ENCODE measurements around the gene KLF17. TPM values are rescaled to one million over a fixed set of nuclear protein-coding genes. Genes with fewer than 3 reads are reported as not detected.

Gene KLF17, protein sequence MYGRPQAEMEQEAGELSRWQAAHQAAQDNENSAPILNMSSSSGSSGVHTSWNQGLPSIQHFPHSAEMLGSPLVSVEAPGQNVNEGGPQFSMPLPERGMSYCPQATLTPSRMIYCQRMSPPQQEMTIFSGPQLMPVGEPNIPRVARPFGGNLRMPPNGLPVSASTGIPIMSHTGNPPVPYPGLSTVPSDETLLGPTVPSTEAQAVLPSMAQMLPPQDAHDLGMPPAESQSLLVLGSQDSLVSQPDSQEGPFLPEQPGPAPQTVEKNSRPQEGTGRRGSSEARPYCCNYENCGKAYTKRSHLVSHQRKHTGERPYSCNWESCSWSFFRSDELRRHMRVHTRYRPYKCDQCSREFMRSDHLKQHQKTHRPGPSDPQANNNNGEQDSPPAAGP
- not detected for total RNA-seq

DNA sequence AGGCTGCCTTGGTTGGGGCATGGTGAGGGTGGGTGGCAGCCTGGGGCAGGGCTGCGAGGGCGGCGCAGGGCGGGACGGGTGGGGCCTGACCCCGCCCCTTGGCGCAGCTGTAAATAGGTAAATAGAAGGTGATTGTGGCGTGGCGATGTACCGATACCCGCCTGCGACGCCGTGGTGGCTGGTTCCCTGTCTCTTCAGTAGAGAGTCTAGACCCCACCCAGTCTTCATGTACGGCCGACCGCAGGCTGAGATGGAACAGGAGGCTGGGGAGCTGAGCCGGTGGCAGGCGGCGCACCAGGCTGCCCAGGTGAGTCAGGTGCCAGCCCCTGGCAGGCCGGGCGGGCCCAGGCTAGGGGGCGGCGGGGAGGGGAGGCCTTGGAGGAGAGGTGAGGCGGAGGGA lies at the start of gene KLF17:
Gene KLF17 (plus strand): TSS at position 140 of the 400 bp plus-strand sequence. CDS start 87 bp downstream, at position 227.
- intact Hi-C loops (cut with micrococcal nuclease) = no loop called here

DNA sequence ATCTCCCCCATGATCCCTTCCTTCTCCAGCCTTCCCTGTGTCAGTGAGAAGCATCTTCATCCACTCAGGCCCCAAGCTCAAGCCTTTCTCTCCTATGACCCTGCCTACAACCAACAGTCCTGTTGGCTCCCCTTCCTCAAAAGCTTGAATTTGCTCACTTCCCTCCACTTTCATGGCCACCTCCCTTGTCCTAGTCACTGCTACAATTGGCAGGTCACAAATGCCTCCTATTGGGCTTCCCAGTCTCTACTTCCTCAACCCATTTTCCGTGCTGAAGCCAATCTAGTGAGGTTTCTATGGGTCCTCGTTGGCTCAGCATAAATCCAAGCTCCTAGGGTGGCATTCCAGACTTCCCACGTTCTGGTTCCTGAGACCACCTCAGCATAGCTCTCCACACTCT lies 47.2 kb upstream of the KLF17 start:
- H3K27me3 Mint-ChIP-seq (ENCODE audit: low read depth) = peaks cover 15% of the 10 kb centered on the region
- intact Hi-C loops (cut with micrococcal nuclease) = no loop called here
- H3K9me3 Mint-ChIP-seq = no peaks in the 10 kb centered on the region
- H3K4me1 Mint-ChIP-seq (ENCODE audit: low read depth) = peaks cover 2% of the 10 kb centered on the region
- no peak overlapping the region for H3K4me3 Mint-ChIP-seq
- no peak overlapping the region for H3K27ac Mint-ChIP-seq
- DNase-seq = no peak
- CTCF ChIA-PET = interaction anchor here (0.6 to 1.4 kb wide), 3 partner anchors 46 to 137 kb away, joined by 3 to 4 read pairs (median 3); no protein-coding TSS in a partner anchor
- H3K36me3 Mint-ChIP-seq (ENCODE audit: low read depth) = no peaks in the 10 kb centered on the region

More for the DNA sequence above, at the start of gene KLF17:
- Mint-ChIP-seq H3K36me3 (ENCODE audit: low read depth) (no peaks in the 10 kb centered on the region), H3K4me3 (no peak within 1 kb of the TSS), H3K4me1 (ENCODE audit: low read depth) (no peaks in the 10 kb centered on the region), H3K27ac (no peak within 1 kb of the TSS), H3K27me3 (ENCODE audit: low read depth) (peaks cover 6% of the 10 kb centered on the region), H3K9me3 (no peaks in the 10 kb centered on the region)
- no peak for DNase-seq
- CTCF ChIA-PET = no interaction called here

DNA sequence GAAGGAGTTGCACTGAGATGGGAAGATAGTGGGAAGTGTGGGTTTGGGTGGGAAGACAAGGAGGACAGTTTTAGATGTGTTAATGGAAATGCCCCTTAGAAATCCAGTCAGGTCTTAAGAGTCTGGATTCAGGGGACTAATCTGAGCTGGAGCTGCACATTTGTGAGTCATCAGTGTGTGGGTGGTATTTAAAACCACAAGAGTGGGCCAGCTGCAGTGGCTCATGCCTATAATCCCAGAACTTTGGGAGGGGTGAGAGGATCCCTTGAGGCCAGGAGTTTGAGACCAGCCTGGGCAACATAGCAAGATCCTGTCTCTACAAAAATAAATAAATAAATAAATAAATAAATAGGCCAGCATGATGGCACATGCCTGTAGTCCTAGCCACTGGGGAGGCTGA lies 46.4 kb upstream of the KLF17 start:
- Mint-ChIP-seq H3K27ac (no peak overlapping the region), H3K27me3 (ENCODE audit: low read depth) (peaks cover 15% of the 10 kb centered on the region), H3K4me3 (no peak overlapping the region), H3K9me3 (no peaks in the 10 kb centered on the region), H3K36me3 (ENCODE audit: low read depth) (no peaks in the 10 kb centered on the region), H3K4me1 (ENCODE audit: low read depth) (peaks cover 2% of the 10 kb centered on the region)
- CTCF ChIA-PET = interaction anchor here (0.7 kb wide), 1 partner anchor 93 kb away, joined by 3 read pairs; no protein-coding TSS in a partner anchor
- no peak for DNase-seq
- intact Hi-C loops (cut with micrococcal nuclease) = no loop called here

DNA sequence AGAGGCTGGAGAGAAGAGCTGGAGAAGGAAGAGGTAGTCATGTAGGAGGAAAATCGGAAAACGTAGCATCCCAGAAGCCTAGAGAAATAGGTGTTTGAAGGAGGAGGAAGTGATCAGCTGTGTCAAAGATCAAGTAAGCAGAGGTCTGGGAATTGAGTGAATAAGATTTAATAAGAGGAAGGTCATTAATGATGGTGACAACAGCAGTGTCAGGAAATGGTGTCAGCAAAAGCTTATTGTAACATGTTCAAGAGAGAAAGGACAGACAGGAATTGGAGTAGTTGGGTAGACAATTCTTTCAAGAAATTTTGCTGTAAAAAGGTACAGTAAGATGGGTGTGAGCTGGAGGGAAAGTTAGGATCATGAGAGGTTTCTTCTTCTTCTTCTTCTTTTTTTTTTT lies 45.8 kb upstream of the KLF17 start:
- DNase-seq = no peak
- Mint-ChIP-seq H3K27ac (no peak overlapping the region), H3K9me3 (no peaks in the 10 kb centered on the region), H3K27me3 (ENCODE audit: low read depth) (peaks cover 11% of the 10 kb centered on the region), H3K36me3 (ENCODE audit: low read depth) (no peaks in the 10 kb centered on the region), H3K4me3 (no peak overlapping the region), H3K4me1 (ENCODE audit: low read depth) (peaks cover 2% of the 10 kb centered on the region)
- intact Hi-C loops (cut with micrococcal nuclease) = no loop called here
- CTCF ChIA-PET = no interaction called here

DNA sequence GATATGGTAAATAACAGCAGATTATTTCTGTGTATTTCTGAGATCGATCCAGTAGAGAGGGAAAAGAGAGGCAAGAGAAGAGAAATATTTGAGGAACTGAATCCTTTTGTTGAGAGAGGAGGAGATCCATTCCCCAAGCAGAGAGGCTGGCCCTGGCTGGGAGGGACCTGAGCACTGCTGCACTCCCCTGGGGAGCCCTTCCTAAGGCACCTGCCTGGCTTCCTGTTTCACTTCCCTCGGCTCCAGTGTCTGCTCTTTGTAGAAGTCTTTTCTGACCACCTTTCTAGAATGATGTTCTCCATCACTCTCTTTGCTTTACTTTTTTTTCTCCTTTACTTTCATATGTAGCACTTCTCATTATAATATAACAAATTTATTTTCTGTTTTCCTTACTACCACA lies 45.1 kb upstream of the KLF17 start:
- H3K9me3 Mint-ChIP-seq = no peaks in the 10 kb centered on the region
- no peak for DNase-seq
- intact Hi-C loops (cut with micrococcal nuclease) = no loop called here
- H3K36me3 Mint-ChIP-seq (ENCODE audit: low read depth) = no peaks in the 10 kb centered on the region
- no peak overlapping the region for H3K4me3 Mint-ChIP-seq
- CTCF ChIA-PET = no interaction called here
- peaks cover 2% of the 10 kb centered on the region for H3K4me1 Mint-ChIP-seq (ENCODE audit: low read depth)
- H3K27me3 Mint-ChIP-seq (ENCODE audit: low read depth) = peaks cover 11% of the 10 kb centered on the region
- no peak overlapping the region for H3K27ac Mint-ChIP-seq

DNA sequence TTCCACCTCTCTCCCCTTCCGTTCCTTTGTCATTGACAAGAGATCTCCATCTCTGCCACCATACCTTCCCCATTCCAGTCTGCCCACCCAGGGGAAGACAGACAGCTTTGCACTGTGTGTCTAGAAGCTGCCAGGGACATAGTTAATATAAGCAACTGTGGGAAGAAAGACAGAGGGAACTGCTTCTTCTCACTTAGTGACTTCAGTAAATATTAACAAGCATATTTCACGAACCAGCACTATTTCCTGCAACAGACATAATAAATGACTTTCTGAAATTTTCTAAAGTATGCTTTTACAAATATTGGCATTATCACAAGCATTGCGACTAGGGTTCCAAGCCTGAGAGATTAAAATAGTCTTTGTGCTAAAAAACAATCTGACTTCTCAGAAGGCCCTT lies 44.2 kb upstream of the KLF17 start:
- no peak overlapping the region for H3K4me3 Mint-ChIP-seq
- H3K36me3 Mint-ChIP-seq (ENCODE audit: low read depth) = no peaks in the 10 kb centered on the region
- intact Hi-C loops (cut with micrococcal nuclease) = no loop called here
- DNase-seq = no peak
- H3K4me1 Mint-ChIP-seq (ENCODE audit: low read depth) = peaks cover 2% of the 10 kb centered on the region
- peaks cover 9% of the 10 kb centered on the region for H3K27me3 Mint-ChIP-seq (ENCODE audit: low read depth)
- H3K9me3 Mint-ChIP-seq = no peaks in the 10 kb centered on the region
- no peak overlapping the region for H3K27ac Mint-ChIP-seq
- CTCF ChIA-PET = no interaction called here

DNA sequence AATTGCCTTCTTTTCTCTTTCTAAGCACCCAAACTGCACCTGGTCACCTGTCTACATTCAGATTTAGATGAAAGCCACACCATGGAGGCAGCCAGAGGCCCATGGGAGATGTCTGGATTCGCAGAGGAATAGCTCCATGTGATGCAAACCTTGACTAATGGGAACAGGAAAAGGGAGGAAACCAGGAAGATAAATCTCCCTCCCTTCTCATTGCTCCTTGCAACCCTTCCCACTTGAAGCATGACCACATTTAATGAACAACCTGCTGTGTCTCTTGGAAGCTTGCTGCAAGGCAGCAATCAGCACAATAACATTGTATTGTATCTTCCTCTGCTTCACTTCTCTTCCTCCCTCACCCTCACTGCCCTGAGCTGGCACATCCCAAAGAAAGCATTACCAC lies 42.6 kb upstream of the KLF17 start:
- CTCF ChIA-PET = no interaction called here
- H3K27me3 Mint-ChIP-seq (ENCODE audit: low read depth) = peaks cover 4% of the 10 kb centered on the region
- H3K27ac Mint-ChIP-seq = no peak overlapping the region
- DNase-seq = no peak
- peaks cover 2% of the 10 kb centered on the region for H3K4me1 Mint-ChIP-seq (ENCODE audit: low read depth)
- intact Hi-C loops (cut with micrococcal nuclease) = no loop called here
- no peaks in the 10 kb centered on the region for H3K36me3 Mint-ChIP-seq (ENCODE audit: low read depth)
- H3K4me3 Mint-ChIP-seq = no peak overlapping the region
- H3K9me3 Mint-ChIP-seq = no peaks in the 10 kb centered on the region

DNA sequence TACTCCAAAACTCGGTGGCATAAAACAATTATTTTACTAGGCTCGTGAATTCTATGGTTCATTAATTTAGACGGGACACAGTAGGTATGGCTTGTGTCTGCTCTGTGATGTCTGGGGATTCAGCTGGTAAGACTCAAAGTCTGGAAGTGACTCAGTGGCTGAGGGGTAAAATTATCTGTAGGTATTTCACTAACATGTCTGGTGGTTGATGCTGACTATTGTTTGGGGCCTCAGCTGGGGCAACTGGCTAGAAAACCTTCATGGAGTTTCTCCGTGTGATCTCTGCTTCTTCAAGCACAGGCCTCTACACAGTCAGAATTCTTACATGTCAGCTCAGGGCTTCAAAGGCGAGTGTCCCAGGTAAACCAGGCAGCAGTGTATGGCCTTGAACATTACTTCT lies 41.2 kb upstream of the KLF17 start:
- H3K27ac Mint-ChIP-seq = no peak overlapping the region
- no peaks in the 10 kb centered on the region for H3K4me1 Mint-ChIP-seq (ENCODE audit: low read depth)
- CTCF ChIA-PET = no interaction called here
- no peak for DNase-seq
- H3K9me3 Mint-ChIP-seq = no peaks in the 10 kb centered on the region
- no peaks in the 10 kb centered on the region for H3K36me3 Mint-ChIP-seq (ENCODE audit: low read depth)
- H3K4me3 Mint-ChIP-seq = no peak overlapping the region
- H3K27me3 Mint-ChIP-seq (ENCODE audit: low read depth) = peaks cover 5% of the 10 kb centered on the region
- intact Hi-C loops (cut with micrococcal nuclease) = no loop called here

DNA sequence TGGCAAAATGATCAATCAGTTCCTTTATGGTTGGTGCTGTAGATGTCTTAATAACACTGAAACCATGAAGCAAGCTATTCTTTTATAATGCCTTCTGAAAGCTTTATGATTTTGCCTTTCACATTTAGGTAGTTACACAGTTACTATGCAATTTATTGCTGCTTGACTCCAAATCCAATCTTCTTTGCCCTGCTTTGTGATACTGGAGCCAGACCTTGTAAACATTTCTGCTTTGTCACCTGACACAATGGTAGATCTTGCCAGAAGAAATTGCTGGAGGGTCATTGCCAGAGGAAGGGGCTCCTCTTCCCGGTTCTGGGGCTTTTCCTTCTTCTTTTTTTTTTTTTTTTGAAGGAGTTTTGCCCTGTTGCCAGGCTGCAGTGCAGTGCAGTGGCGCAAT lies 40.5 kb upstream of the KLF17 start:
- H3K9me3 Mint-ChIP-seq = no peaks in the 10 kb centered on the region
- DNase-seq = no peak
- H3K36me3 Mint-ChIP-seq (ENCODE audit: low read depth) = no peaks in the 10 kb centered on the region
- H3K27me3 Mint-ChIP-seq (ENCODE audit: low read depth) = peaks cover 5% of the 10 kb centered on the region
- no peak overlapping the region for H3K27ac Mint-ChIP-seq
- intact Hi-C loops (cut with micrococcal nuclease) = no loop called here
- CTCF ChIA-PET = interaction anchor here (0.6 kb wide), 1 partner anchor 796 kb away, joined by 3 read pairs; no protein-coding TSS in a partner anchor
- H3K4me3 Mint-ChIP-seq = no peak overlapping the region
- H3K4me1 Mint-ChIP-seq (ENCODE audit: low read depth) = no peaks in the 10 kb centered on the region

DNA sequence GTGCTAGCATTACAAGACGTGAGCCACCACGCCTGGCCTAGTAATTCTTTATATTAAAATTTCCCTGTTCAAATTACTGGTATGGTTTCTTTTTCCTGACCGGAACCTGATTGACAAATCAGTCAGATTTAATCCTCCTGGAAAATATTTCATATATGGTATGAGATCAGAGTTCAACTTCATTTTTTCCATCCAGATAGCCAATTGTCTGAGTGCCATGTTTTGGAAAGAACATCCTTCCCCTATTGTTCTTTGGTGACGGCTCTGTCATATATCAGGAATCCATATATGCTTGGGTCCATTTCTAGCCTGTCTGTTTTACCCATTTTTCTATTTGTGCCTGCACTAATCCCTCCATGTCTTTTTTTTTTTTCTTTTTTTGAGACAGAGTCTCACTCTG lies 39.1 kb upstream of the KLF17 start:
- H3K27me3 Mint-ChIP-seq (ENCODE audit: low read depth) = peaks cover 8% of the 10 kb centered on the region
- H3K4me3 Mint-ChIP-seq = no peak overlapping the region
- H3K27ac Mint-ChIP-seq = no peak overlapping the region
- CTCF ChIA-PET = no interaction called here
- H3K4me1 Mint-ChIP-seq (ENCODE audit: low read depth) = no peaks in the 10 kb centered on the region
- intact Hi-C loops (cut with micrococcal nuclease) = no loop called here
- H3K36me3 Mint-ChIP-seq (ENCODE audit: low read depth) = no peaks in the 10 kb centered on the region
- no peaks in the 10 kb centered on the region for H3K9me3 Mint-ChIP-seq
- DNase-seq = no peak

DNA sequence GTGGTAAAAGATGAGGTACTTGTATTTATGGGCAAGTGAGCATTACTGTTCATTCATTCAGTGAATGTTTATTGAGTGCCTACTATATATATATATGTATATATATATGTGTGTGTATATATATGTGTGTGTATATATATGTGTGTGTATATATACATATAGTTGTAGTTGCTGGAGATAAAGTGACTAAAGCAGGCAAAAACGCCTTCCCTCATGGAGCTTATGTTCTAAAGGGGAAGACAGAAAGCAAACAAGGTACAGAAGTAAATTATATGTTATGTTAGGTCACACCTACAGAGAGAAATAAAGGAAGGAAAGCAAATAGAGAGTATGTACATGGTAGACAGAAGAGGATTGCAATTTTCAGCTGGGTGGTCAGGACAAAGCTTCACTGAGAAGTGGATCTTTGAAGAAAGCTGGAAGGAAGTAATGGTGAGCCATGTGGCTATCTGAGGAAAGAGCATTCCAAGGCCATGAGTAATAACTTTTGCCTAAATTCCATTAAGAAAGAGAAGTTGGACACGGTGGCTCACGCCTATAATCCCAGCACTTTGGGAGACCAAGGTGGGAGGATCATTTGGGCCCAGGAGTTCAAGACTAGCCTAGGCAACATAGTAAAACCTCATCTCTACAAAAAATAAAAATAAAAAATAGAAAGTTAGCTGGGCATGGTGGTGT lies 33.5 kb upstream of the KLF17 start:
- no peak overlapping the region for H3K27ac Mint-ChIP-seq
- CTCF ChIA-PET = interaction anchor here (0.6 to 1.0 kb wide), 2 partner anchors 15 to 131 kb away, joined by 3 to 4 read pairs; no protein-coding TSS in a partner anchor

DNA sequence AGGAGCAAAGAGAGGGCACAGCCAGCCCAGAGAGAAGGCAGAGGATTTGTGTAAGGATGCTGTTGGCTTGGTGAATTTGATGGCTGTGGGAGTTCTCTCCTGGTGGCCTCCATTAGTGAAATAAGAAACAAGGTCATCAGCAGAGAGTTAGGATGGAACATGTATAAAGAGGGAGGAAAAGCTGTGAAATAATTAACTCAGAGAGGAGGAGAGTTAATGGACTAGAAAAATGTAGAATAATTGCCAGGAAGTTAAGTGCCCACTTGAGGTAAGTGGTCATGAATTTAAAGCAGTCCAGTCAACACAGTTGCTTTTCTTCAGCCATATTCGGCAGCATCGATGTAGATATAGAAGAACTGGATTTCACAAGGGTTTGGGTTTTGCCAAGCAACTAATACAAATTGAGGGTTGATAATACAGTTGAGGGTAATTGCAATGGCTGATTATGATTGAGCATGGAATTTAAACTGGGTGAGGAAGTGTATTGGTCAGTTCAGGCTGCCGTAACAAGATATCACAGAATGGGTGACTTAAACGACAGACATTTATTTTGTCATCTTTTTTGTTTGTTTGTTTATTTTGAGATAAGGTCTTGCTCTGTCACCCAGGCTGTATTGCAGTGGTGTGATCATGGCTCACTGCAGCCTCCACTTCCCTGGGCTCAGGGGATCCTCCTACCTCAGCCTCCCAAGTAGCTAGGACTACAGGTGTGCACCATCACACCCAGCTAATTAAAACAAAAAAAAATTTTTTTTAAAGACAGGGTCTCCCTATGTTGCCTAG lies 31.7 kb upstream of the KLF17 start:
- no peak overlapping the region for H3K4me3 Mint-ChIP-seq
- H3K27me3 Mint-ChIP-seq (ENCODE audit: low read depth) = peaks cover 21% of the 10 kb centered on the region
- intact Hi-C loops (cut with micrococcal nuclease) = no loop called here
- H3K36me3 Mint-ChIP-seq (ENCODE audit: low read depth) = no peaks in the 10 kb centered on the region
- no peak overlapping the region for H3K27ac Mint-ChIP-seq
- no peaks in the 10 kb centered on the region for H3K4me1 Mint-ChIP-seq (ENCODE audit: low read depth)
- CTCF ChIA-PET = interaction anchor here (0.7 kb wide), 1 partner anchor 70 kb away, joined by 3 read pairs; no protein-coding TSS in a partner anchor
- H3K9me3 Mint-ChIP-seq = no peaks in the 10 kb centered on the region
- DNase-seq = no peak

More for the DNA sequence above, 33.5 kb upstream of the KLF17 start:
- DNase-seq = no peak
- Mint-ChIP-seq H3K36me3 (ENCODE audit: low read depth) (no peaks in the 10 kb centered on the region), H3K4me3 (no peak overlapping the region), H3K27me3 (ENCODE audit: low read depth) (peaks cover 16% of the 10 kb centered on the region), H3K9me3 (no peaks in the 10 kb centered on the region), H3K4me1 (ENCODE audit: low read depth) (no peaks in the 10 kb centered on the region)
- intact Hi-C loops (cut with micrococcal nuclease) = no loop called here
